ENCODE data around the gene ANKK1. TPM values are rescaled to one million over a fixed set of nuclear protein-coding genes. Genes with fewer than 3 reads are reported as not detected.

Gene ANKK1
- total RNA-seq, 2 experiments from 2014 or later = not detected

DNA sequence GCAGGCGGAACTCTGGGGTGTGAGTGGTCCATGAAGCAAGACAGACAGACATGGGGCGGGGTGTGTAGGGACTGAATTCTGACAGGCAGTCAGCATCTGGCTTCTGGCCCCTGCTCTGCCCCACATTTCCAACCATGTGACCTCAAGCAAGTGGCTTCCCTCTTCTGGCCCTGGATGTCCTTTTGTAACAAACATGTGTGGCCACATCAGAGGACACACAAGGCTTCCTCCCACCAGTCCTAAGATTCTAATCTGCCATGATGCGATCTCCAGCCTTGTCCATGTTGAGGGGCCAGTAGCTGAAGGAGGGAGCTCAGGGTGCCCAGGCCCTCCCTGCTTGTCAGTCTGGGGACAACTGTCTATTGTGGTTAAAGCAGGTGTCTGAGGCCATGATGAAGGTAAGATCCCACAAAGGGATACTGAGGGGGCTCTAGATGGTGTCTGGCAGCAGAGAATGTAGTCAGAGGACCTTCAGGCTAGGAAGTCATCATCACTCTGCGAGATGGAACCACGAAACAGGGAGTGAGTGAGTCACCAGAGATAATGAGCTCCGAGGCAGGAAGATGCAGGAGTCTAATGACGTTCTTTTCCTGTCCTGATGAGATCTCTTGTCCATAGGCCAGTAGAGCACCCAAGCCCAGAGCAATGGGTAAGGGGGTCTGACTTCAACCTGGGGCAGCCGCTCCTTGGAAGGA, 60.2 kb downstream of the ANKK1 start:
- CTCF ChIA-PET = no interaction called here
- peak; percentile 37 for ATAC-seq

GRCh38 chr11:113448316-113448677, 60.7 kb downstream of the ANKK1 start:
- DNase-seq (no peak), ATAC-seq (no peak)
- ChIA-PET CTCF (no interaction called here), POLR2A (no interaction called here)
- no peaks in the 10 kb centered on the region for H3K36me3 Mint-ChIP-seq (ENCODE audit: low read depth)
- peaks cover 2% of the 10 kb centered on the region for H3K27me3 Mint-ChIP-seq
- no peaks in the 10 kb centered on the region for H3K9me3 Mint-ChIP-seq
- intact Hi-C loops (cut with micrococcal nuclease) = no loop called here
- H3K4me3 Mint-ChIP-seq = no peak overlapping the region
- H3K4me1 Mint-ChIP-seq (ENCODE audit: low read depth) = no peaks in the 10 kb centered on the region
- TF ChIP-seq, protein P1, sequence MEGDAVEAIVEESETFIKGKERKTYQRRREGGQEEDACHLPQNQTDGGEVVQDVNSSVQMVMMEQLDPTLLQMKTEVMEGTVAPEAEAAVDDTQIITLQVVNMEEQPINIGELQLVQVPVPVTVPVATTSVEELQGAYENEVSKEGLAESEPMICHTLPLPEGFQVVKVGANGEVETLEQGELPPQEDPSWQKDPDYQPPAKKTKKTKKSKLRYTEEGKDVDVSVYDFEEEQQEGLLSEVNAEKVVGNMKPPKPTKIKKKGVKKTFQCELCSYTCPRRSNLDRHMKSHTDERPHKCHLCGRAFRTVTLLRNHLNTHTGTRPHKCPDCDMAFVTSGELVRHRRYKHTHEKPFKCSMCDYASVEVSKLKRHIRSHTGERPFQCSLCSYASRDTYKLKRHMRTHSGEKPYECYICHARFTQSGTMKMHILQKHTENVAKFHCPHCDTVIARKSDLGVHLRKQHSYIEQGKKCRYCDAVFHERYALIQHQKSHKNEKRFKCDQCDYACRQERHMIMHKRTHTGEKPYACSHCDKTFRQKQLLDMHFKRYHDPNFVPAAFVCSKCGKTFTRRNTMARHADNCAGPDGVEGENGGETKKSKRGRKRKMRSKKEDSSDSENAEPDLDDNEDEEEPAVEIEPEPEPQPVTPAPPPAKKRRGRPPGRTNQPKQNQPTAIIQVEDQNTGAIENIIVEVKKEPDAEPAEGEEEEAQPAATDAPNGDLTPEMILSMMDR (IDR thresholded peaks at IDR 0.05) = no peak
- H3K27ac Mint-ChIP-seq = no peak overlapping the region

More for the DNA sequence above, 60.2 kb downstream of the ANKK1 start:
- no peaks in the 10 kb centered on the region for H3K9me3 Mint-ChIP-seq
- POLR2A ChIA-PET = no interaction called here
- intact Hi-C loops (cut with micrococcal nuclease) = no loop called here
- TF ChIP-seq, protein P1 (IDR thresholded peaks at IDR 0.05) = no peak
- no peak overlapping the region for H3K27ac Mint-ChIP-seq
- no peak for DNase-seq
- no peaks in the 10 kb centered on the region for H3K36me3 Mint-ChIP-seq (ENCODE audit: low read depth)
- H3K27me3 Mint-ChIP-seq = peaks cover 4% of the 10 kb centered on the region
- no peaks in the 10 kb centered on the region for H3K4me1 Mint-ChIP-seq (ENCODE audit: low read depth)
- H3K4me3 Mint-ChIP-seq = no peak overlapping the region

DNA sequence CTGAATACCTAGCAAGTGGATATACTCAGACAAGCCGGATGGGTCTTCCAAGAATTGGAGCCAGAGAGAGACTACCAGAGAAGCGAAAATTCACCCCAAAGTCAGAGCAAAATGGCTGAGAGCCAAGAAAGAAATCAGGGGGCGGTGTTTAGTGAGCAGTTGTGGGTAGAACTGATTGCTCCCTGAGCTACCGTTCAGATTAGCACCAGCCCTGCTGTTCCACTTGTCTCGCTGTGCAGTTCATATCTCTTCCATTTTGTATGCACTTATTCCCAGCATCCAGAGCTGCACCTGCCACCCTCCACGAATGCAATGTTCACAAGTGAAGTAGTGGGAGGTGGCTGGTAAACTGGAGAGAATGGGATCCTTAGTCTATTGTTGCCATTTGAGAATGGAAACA, 62.2 kb downstream of the ANKK1 start:
- DNase-seq = no peak
- POLR2A ChIA-PET = no interaction called here
- TF ChIP-seq, protein P1 (IDR thresholded peaks at IDR 0.05) = no peak
- Mint-ChIP-seq H3K4me1 (ENCODE audit: low read depth) (no peaks in the 10 kb centered on the region), H3K4me3 (no peak overlapping the region), H3K36me3 (ENCODE audit: low read depth) (no peaks in the 10 kb centered on the region), H3K9me3 (no peaks in the 10 kb centered on the region), H3K27ac (no peak overlapping the region), H3K27me3 (no peaks in the 10 kb centered on the region)
- ATAC-seq = no peak
- intact Hi-C loops (cut with micrococcal nuclease) = no loop called here
- CTCF ChIA-PET = no interaction called here

Small RNA genes within 50 kb of the gene (microRNA-seq; reads per million reads assigned to microRNA genes)
- gene MIR4301 (ENCODE audit: borderline microRNAs expressed, borderline replicate concordance) = not detected

Other genes with a start within 250 kb of the ANKK1 start
- 1 to 10 TPM; 5.7 to 6.7 TPM for gene TTC12, start 73.2 kb upstream of the ANKK1 start, total RNA-seq
- not detected for gene DRD2, start 87.6 kb downstream of the ANKK1 start, total RNA-seq